NCI-H2107 treated with DMSO at 0.1 percent for 48 hours (cell line): ENCODE results near the gene ACTR6.
A peak's percentile ranks its signal among the peaks of the same experiment; 100 is the strongest.
"Not testable (repeated sequence)": the region's sequence is repeated elsewhere in the genome, so short reads cannot be mapped to it uniquely, and the experiment has no call there.

ENCODE experiments used
- DNase-seq: peaks from one replicate; lab custom pipeline; 2025; ENCODE audit not compliant: unreplicated experiment; lab: John Stamatoyannopoulos, UW

The ACTR6 gene

DNA sequence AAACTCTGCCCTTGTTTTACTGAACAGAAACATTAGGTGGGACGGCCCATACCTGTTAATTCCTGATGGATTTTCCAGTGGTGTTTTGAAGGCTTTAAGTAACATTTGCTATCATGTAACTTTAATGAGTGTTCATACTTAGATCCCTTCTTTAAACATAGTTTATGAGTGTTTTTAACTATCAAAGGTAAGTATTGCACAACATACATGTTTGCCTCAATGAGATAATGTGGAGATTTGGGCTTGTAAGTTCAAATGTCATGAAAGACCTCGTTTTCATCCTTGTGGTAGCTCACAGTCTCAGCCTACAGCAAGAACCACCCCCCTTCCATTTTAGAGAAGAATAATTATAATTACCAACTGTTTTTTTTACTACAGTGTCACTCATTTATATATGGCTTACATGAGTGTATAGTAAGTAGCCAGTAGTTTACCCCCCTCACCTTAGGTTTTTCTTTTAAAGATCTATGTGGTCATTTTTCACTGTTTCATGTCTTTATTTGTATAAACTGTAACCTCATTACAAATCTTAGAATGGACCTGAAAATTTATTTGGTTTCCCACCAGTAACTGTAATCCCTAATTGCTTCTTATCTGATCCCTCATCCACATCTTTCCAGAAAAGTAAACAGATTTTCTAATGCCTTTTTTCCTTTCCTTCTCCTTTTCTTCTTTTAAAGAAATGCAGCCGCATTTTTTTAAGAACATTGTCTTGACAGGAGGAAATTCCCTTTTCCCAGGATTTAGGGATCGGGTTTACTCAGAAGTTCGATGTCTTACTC, 18.9 kb downstream of the ACTR6 start:
- DNase-seq: no peak

DNA sequence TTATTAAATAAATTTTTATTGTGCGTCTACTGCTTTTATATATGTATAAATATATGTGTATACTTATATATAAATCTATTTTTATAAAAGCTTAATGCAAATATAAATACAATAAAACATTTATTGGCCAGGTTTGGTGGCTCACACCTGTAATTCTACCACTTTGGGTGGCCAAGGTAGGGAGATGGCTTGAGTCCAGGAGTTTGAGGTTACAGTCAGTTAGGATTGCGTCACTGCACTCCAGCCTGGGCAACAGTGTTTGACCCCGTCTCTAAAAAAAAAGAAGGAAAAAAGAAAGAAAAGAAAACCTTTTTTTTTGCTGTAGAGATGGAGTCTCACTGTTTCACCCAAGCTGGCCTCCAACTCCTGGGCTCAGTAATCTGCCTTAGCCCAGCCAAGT, 20.9 kb downstream of the ACTR6 start:
- no peak for DNase-seq

DNA sequence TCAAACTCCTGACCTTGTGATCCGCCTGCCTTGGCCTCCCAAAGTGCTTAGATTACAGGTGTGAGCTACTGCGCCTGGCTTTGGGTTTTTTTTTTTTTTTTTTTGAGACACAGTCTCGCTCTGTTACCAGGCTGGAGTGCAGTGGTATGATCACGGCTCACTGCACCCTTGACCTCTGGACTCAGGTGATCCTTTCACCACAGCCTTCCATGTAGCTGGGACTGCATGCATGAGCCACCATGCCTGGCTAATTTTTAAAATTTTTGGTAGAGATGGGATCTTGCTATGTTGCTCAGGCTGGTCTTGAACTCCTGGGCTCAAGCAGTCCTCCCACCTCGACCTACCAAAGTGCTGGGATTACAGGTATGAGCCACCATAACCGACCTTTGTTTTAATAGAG, 21.6 kb downstream of the ACTR6 start:
- DNase-seq: not testable (repeated sequence)

DNA sequence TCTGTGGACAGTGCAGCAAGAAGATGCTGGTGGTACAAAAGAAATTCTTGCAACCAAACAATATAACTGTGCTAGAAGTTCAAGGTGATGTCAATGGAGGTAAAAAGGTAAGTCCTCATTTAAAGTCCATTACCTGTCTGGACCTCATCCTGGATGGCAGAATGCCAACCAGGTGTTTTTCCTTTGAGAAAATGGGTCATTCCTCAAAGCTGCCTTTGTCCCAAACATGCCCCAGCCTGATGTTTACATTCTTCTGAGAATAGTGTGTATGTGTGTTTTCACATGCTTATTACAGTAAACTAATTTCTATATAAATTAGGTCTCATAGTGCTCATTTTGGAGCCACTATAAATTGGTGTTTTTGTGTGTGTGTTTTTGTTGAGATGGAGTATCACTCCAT, 24.9 kb downstream of the ACTR6 start:
- no peak for DNase-seq

DNA sequence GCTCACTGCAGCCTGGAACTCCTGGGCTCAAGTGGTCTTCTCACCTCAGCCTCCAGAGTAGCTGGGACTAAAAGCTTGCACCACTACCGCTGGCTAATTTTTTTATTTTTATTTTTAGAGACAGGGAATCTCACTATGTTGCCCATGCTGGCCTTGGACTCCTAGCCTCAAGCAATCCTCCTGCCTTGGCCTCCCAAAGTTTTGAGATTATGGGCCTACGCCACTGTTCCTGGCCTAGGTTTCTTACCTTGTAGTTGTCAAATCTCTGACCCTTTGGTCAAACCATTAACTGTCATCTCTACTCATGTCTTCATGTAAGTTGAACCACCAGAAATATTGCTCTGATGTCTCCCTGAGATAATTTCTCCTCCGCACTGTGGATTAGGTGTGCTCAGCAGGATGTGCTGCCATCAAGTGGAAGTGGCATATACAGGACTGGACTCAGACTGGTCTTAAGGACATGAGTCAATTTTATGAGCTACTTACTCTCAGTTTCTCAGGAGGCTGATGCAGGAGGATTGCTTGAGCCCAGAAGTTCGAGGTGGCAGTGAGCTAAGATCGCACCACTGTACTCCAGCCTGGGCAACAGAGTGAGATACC, 28.5 kb downstream of the ACTR6 start:
- DNase-seq: no peak

DNA sequence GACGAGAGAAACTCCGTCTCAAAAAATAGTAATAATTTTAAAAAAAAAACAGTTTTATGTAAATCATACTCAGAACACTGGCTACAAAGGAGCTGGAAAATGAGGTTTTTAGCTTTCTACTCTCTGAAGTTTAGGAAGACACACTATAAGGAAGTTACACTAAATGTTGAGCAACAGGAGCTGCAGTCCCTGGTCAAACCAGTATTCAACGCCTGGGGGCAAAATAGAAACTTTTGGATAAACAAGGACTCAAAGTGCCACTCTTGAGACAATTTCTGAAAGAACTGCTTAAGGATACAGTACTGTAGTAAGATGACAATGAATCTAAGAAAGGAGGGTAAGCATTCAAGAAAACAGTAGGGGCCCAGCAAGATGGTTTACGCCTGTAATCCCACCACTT, 29.3 kb downstream of the ACTR6 start:
- DNase-seq: no peak

DNA sequence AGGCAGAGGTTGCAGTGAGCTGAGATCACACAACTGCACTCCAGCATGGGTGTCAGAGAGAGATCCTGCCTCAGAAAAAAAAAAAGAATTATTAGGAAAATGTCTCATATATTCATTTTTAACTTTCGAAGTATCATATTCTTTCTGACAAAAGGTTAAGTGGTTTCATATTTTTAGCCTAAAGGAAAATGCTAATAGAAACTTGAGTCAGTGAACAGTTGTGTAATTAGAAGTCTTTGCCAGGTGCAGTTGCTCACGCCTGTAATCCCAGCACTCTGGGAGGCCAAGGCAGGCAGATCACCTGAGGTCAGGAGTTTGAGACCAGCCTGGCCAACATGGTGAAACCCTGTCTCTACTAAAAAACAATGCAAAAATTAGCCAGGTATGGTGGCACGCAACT, 31.3 kb downstream of the ACTR6 start:
- DNase-seq: not testable (repeated sequence)

DNA sequence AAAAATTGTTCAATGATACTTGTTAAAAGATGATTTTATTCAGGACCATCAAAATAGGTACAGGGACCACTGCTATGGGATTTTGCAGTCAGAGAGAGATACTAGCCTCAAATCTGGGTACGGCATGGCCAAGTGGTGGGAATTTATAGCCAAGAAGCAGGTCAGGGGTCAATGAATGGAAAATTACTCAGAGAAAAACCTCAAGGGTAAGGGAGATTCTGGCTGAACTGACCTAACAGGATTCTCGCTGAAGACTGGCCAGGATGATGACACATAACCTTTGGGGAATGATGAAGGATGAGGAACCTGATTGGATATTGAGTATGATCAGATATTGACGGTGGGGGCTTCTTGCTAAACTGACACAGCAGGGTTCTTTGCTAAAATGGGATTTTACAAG, 33.6 kb downstream of the ACTR6 start:
- DNase-seq: no peak

DNA sequence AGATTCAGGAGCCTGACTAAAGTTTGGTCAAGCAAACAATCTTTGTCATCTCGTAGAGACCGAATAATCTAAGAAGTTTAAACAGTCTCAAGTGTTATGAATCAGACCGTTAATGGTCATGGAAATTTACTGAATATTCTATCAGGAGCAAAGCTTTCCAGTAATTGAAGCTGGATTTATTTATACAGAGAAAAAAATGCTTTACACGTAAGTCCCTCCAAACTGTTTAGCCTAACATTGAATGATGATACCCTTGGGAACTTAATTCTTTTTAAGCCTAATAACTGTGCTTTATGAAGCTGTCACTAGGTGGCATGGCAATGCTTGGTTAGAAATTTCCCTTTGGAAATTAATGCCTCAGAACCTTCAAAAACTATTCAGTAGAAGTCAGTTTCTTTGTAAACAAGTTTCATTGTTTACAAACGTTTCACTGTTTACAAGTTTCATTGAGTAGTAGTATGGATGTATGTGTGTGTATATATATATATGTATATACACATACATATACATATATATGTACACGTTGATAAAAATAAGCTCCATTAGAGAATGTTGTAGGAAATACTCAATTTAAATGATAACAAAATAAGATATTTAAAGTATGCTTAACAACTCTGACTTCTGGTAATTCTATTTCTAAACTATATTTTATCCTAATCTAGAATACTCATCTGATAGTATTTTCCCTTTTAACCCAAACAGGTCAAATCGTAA, 34.1 kb downstream of the ACTR6 start:
- DNase-seq: peak; percentile 37

DNA sequence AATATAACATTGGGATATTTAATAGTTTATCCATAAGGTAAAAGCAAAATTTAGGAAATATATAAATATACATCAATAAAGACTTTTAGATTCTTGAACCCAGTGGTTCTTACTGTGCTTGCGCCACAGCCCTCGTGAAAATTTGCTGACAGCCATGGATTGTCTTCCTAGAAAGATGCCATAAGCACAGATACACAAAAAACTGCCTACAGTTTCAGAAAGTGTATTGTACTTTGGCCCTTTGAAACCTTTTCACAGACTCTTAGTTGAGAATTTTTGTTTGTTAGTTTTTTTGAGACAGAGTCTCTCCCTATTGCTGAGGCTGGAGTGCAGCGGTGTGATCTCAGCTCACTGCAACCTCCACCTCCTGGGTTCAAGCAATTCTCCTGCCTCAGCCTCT, 38.2 kb downstream of the ACTR6 start:
- DNase-seq: no peak

DNA sequence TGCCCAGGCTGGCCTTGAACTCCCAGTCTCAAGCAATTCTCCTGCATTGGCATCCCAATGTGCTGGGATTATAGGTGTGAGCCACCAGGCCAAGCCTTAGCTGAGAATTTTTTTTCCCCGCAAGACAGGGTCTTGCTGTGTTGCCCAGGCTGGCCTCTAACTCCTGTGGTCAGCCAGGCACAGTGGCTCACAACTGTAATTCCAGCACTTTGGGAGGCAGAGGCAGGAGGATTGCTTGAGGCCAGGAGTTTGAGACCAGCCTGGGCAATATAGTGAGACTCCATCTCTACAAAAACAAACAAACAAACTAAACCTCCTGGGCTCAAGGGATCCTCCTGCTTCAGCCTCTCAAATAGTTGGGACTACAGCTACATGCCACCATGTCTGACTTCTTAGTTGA, 39.0 kb downstream of the ACTR6 start:
- DNase-seq: no peak

DNA sequence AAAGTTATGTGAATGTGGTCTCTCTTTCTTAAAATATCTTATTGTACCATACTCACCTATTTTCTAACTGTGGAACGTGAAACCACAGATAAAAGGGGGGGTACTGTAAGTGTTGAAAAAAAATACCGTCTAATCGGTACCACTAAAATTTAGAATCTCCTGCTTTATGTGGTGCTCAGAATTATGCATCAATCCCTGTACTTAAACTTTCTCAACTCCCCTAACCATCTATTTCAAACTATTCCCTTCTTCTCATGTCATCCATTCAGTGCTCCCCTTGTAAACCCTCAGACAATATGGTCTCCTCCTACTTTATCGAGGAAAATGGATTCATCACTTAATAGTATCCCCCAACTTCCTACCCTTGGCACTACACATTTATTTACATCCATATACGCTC, 42.5 kb downstream of the ACTR6 start:
- no peak for DNase-seq

DNA sequence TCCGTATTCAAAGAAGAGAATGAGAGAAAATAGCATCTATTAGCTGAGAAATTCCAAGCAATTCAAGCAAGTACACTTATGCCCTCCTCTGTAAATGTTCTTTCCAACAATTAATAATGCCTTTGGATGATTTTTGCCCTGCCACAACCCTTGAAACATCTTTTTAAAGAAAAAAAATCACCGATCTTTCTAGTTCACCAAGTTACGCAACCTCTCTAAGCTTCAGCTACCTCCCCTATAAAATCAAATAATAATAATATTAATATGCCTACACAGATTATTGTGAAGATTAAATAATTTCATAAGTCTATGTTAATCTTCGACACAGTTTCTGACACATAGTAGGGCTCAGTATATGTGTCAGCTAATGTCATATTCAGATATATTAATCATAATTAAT, 47.1 kb downstream of the ACTR6 start:
- DNase-seq: no peak

DNA sequence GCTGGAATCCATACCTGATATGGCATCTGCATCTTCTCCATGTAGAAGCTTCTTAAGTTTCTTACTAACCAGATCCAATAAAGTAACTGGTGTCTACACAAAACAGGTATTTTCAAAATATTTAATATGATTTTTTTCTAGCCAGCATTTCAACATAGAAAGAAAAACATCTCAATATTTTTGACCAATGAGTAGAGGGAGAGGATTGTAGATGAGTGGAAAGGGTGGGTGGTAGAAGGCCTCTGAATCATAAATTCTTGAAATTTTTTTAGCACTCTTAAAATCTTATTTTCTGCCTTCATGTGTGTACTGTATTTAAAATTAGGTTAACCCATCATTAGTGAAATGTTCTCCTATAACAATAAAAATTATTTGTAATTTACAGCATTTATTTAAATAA, 48.3 kb downstream of the ACTR6 start:
- DNase-seq: no peak

DNA sequence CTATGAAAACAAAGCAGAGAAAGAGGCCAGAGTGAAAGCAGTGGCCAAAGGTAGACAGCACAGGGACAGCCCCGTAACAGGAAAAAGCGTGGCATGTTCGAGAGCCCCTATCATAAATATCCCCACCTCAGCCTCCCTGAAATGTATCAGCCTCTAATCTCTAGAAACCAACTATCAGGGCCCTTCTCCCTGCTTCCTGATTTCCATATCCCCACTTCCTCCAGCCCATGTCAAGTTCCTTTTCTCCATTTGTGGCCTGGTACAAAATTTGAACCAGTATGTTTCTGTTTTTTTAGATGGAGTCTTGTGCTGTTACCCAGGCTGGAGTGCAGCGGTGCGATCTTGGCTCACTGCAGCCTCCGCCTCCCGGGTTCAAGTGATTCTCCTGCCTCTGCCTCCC, 49.3 kb downstream of the ACTR6 start:
- no peak for DNase-seq

DNA sequence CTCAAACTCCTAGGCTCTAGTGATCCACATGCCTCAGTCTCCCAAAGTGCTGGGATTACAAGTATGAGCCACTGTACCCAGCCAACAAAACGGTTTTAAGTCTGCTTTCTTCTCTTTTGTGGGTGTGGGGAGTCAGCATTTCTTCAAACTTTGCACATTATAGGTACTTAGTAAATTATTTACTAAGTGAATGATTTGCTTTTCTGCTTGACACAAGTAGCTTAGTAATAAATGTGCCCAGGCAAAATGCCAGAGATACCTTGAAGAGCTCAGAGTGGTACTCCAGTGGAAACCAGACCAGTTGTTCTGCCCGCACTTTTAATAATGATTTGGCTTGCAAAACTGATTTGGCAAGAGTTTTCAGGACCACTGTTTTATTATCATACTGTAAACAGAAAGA, 51.3 kb downstream of the ACTR6 start:
- DNase-seq: peak; percentile 58

DNA sequence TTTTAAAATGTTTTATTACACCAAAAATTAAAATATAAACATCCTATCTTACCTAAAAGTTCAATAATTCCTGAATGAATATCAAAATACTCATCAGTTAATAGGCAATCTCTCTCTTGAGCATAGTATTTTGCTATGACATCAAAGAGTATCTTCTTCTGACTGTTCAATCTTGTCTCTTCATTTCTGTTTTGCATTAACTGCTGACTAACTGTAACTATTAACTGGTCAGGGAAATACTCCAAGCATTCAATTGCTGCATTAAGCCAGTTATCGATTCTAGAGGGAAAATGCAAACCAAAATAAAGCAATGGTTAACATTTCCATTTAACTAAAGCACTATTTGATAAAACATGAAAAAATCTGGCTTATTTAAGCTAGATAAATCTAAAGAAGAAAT, 52.8 kb downstream of the ACTR6 start:
- no peak for DNase-seq

DNA sequence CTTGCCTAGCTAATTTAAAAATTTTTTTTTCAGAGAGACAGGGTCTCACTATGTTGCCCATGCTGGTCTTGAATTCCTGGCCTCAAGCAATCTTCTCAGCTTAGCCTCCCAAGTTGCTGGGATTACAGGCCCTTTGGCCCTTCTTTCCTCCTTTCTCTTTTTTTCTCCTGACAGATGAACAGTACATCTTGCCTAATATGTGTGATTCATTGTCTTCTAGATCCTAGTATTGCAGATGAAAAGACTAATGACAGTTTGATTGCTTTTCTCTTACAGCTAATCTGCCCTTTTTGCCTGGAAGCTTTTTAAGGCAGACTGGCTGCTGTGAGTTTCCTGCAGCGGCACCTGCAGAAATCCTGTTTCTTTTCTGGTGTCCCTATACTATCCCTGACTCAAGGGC, 54.3 kb downstream of the ACTR6 start:
- no peak for DNase-seq

DNA sequence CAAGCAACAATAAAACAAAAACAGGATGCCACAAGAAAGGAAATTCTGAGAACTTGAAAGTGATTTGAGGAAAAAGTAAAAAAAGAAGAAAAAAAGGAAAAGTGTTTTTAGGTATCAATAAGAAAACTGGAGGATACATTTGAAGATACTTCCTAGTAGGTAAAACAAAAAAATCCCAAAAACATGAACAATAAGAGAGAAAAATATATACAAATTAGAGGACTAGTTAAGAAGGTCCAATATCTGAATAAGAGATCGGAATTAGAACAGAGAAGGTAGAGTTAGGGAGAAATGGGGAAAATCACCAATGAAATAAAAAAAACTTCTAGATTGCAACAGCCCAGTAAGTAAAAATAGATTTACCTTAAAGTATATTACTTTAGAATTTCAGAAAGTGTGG, 57.5 kb downstream of the ACTR6 start:
- no peak for DNase-seq

DNA sequence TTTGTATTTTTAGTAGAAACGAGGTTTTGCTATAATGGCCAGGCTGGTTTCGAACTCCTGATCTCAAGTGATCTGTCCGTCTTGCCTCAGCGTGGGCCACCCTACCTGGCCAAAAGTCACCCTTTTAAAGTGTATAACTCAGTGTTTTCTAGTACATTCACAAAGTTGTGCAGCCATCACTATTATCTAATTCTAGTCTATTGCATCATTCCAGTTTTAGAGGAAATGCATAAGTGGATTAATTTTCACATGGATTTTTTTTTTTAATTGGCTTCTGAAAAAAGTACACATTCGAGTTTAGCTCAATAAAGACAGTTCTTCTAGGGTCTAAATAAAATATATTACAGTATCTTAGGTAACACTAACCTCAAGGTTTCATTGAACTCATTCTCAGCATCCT, 62.5 kb downstream of the ACTR6 start:
- no peak for DNase-seq

DNA sequence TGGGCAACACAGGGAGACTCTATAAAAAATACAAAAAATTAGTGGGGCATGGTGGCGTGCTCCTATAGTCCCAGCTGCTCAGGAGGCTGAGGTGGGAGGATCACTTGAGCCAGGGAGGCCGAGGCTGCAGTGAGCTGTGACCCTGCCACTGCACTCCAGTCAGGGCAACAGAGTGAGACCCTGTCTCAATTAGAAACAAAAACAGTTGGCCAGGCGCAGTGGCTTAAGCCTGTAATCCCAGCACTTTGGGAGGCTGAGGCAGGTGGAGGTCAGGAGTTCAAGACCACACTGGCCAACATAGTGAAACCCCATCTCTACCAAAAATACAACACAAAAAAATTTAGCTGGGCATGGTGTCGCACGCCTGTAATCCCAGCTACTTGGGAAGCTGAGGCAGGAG, 64.5 kb downstream of the ACTR6 start:
- not testable (repeated sequence) for DNase-seq
